ENCODE measurements around the gene SEMA6D. TPM values are rescaled to one million over a fixed set of nuclear protein-coding genes. Genes with fewer than 3 reads are reported as not detected.

The SEMA6D gene, protein sequence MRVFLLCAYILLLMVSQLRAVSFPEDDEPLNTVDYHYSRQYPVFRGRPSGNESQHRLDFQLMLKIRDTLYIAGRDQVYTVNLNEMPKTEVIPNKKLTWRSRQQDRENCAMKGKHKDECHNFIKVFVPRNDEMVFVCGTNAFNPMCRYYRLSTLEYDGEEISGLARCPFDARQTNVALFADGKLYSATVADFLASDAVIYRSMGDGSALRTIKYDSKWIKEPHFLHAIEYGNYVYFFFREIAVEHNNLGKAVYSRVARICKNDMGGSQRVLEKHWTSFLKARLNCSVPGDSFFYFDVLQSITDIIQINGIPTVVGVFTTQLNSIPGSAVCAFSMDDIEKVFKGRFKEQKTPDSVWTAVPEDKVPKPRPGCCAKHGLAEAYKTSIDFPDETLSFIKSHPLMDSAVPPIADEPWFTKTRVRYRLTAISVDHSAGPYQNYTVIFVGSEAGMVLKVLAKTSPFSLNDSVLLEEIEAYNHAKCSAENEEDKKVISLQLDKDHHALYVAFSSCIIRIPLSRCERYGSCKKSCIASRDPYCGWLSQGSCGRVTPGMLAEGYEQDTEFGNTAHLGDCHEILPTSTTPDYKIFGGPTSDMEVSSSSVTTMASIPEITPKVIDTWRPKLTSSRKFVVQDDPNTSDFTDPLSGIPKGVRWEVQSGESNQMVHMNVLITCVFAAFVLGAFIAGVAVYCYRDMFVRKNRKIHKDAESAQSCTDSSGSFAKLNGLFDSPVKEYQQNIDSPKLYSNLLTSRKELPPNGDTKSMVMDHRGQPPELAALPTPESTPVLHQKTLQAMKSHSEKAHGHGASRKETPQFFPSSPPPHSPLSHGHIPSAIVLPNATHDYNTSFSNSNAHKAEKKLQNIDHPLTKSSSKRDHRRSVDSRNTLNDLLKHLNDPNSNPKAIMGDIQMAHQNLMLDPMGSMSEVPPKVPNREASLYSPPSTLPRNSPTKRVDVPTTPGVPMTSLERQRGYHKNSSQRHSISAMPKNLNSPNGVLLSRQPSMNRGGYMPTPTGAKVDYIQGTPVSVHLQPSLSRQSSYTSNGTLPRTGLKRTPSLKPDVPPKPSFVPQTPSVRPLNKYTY
- 35.6 TPM for total RNA-seq
- 2.5 TPM for polyA plus RNA-seq

DNA sequence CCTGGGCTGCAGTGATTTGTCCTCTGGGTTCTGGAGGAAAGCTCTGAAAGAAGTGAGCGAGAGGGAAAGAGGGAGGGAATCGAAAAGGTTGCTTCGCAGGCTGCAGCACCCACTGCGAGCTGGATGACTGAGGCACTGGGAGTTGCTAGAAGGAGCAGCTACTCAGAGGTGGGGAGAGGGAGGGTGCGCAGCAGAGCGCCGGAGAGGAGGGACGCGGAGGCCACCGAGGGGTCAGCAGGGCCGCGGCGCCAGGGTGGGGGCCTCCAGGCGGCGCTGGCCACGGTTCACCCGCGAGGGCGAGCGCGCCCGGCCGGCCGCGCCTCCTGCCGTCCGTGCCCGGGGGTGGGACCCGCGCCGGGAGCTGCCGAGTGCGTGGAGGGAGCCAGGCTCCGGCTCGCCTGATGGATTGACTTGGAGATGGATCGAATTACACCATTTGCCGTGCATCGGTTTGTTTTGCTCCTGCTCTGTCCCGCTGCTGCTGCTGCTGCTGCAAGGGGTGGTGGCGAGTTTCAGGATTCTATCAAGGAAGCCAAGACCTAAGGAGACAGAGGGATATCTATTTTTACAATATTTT lies at the start of gene SEMA6D:
Gene SEMA6D, plus strand, starts transcription at position 470 of the 577 bp plus-strand sequence. CDS start 42,294 bp downstream, outside the sequence.
- H3K36me3 ChIP-seq (ENCODE audit: insufficient read depth), result no peaks in the 10 kb centered on the region
- under 1% methylated on average over 40 of the region's 40 CpGs for WGBS
- H3K4me1 ChIP-seq (ENCODE audit: insufficient read depth), result no peaks in the 10 kb centered on the region

DNA sequence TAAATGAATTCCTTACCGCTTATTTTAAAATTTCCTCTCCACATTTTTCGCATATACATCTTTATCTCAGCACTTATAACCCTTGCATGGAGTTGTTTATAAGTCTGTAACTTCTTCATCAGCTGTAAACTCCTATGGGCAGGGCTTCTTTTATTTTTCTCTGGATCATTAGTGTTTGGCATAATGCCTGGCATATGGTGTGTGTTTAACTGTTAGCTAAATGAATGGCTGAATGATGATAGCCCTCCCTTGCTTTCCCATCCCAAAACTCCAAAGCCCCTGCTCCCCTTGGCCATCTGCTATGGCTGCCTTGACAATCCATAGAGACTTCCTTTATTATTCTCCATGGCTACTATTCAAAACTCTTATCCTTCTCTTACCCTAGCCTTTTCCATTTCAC lies 48.1 kb upstream of the SEMA6D start:
- WGBS, result 78% methylated on average over 2 of the region's 2 CpGs
- no peak for DNase-seq (ENCODE audit: extremely low spot score)
- H3K27ac ChIP-seq (ENCODE audit: low read depth), result no peak overlapping the region
- H3K36me3 ChIP-seq (ENCODE audit: insufficient read depth), result no peaks in the 10 kb centered on the region
- H3K4me3 ChIP-seq (ENCODE audit: low read depth, low read length), result no peak overlapping the region
- no peaks in the 10 kb centered on the region for H3K4me1 ChIP-seq (ENCODE audit: insufficient read depth)

More for the DNA sequence above, at the start of gene SEMA6D:
- no peak within 1 kb of the TSS for H3K27ac ChIP-seq (ENCODE audit: low read depth)
- DNase-seq (ENCODE audit: extremely low spot score), result peak; percentile 67
- H3K4me3 ChIP-seq (ENCODE audit: low read depth, low read length), result peak within 1 kb of the TSS; percentile 79

- H3K27ac ChIP-seq (ENCODE audit: low read depth), result no peak overlapping the region
- H3K4me3 ChIP-seq (ENCODE audit: low read depth, low read length), result no peak overlapping the region
- DNase-seq (ENCODE audit: extremely low spot score), result no peak
- no peaks in the 10 kb centered on the region for H3K36me3 ChIP-seq (ENCODE audit: insufficient read depth)
- WGBS, result 98% methylated on average over 1 of the region's 1 CpG
- H3K4me1 ChIP-seq (ENCODE audit: insufficient read depth), result no peaks in the 10 kb centered on the region
Measured at GRCh38 chr15:47670365-47670764, 46.9 kb upstream of the SEMA6D start.

DNA sequence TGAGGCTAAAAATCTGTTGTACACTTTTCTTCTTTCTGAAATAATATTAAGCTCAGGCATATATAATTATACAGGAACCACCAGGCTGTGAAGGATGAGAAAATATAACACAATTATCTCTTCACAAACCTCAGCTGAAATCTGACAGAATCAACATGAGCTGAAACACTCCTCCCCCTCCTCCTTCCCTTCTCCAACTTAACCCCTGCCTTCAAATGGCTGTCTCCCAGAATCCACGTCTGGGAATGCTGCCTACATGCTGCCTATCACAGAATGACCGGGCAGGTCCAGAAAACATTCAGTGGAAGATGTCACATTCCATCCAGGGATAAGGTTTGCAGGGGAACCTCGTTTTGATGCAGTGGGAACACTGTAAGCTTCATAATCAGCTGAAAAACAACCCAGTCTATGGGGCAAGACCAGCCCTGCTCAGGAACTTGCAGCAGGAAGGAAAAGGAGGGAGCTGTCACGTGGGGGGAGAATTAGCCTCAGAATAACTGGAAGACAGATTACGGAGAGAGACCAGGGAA lies 44.0 kb upstream of the SEMA6D start:
- no peaks in the 10 kb centered on the region for H3K4me1 ChIP-seq (ENCODE audit: insufficient read depth)
- H3K4me3 ChIP-seq (ENCODE audit: low read depth, low read length), result no peak overlapping the region
- 17% methylated on average over 5 of the region's 5 CpGs for WGBS
- H3K36me3 ChIP-seq (ENCODE audit: insufficient read depth), result no peaks in the 10 kb centered on the region
- DNase-seq (ENCODE audit: extremely low spot score), result no peak
- no peak overlapping the region for H3K27ac ChIP-seq (ENCODE audit: low read depth)

GRCh38 chr15:47674586-47675232 lies 42.6 kb upstream of the SEMA6D start:
- no peak for DNase-seq (ENCODE audit: extremely low spot score)
- H3K27ac ChIP-seq (ENCODE audit: low read depth), result no peak overlapping the region
- WGBS, result 94% methylated on average over 8 of the region's 8 CpGs
- H3K36me3 ChIP-seq (ENCODE audit: insufficient read depth), result no peaks in the 10 kb centered on the region
- H3K4me1 ChIP-seq (ENCODE audit: insufficient read depth), result no peaks in the 10 kb centered on the region
- H3K4me3 ChIP-seq (ENCODE audit: low read depth, low read length), result no peak overlapping the region

DNA sequence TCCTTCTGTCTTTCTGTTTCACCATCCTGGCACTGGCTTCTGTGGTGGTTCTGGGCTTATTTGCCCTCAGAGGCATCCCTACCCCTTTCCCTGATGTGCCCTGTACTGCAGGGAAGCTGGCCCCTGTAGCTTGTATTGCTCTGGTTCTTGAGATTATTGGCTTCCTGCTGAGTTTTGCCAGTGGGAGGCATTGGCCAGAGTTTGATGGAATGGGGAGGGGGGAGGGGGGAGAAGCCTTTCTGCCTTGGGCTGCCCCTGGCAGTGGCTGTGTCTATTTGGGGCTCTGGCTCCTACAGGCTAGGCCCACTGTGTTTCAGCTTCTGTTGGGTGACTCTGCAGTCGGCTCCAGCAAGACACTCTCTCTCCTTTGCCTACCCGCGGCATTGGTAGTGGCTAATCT lies 41.6 kb upstream of the SEMA6D start:
- Histone ChIP-seq H3K27ac (ENCODE audit: low read depth) (no peak overlapping the region), H3K4me3 (ENCODE audit: low read depth, low read length) (no peak overlapping the region), H3K4me1 (ENCODE audit: insufficient read depth) (no peaks in the 10 kb centered on the region), H3K36me3 (ENCODE audit: insufficient read depth) (no peaks in the 10 kb centered on the region)
- 86% methylated on average over 3 of the region's 3 CpGs for WGBS
- DNase-seq (ENCODE audit: extremely low spot score), result no peak

- DNase-seq (ENCODE audit: extremely low spot score), result no peak
- 73% methylated on average over 1 of the region's 1 CpG for WGBS
- Histone ChIP-seq H3K4me3 (ENCODE audit: low read depth, low read length) (no peak overlapping the region), H3K27ac (ENCODE audit: low read depth) (no peak overlapping the region), H3K36me3 (ENCODE audit: insufficient read depth) (no peaks in the 10 kb centered on the region), H3K4me1 (ENCODE audit: insufficient read depth) (no peaks in the 10 kb centered on the region)
Measured at GRCh38 chr15:47678040-47678439, 39.3 kb upstream of the SEMA6D start.

DNA sequence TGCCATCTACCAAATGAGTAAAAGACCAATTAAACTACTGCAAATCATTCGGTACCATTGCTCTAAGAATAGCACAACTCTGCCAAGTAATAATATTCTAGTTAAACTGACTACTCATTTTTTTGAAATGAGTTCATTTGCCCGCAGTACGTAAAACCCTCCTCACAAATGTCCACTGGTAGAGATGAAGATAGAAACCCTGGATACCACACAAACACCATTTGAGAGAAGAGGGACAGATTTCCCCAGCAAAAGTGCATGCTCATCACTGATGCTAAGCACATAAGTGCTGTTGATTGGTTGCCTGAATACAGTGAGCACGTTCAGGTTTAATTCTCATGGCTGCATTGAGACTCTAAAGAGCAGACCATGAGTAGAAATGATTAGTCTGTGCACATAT lies 34.6 kb upstream of the SEMA6D start:
- no peak overlapping the region for H3K27ac ChIP-seq (ENCODE audit: low read depth)
- no peaks in the 10 kb centered on the region for H3K4me1 ChIP-seq (ENCODE audit: insufficient read depth)
- DNase-seq (ENCODE audit: extremely low spot score), result no peak
- H3K36me3 ChIP-seq (ENCODE audit: insufficient read depth), result no peaks in the 10 kb centered on the region
- WGBS, result 88% methylated on average over 4 of the region's 4 CpGs
- no peak overlapping the region for H3K4me3 ChIP-seq (ENCODE audit: low read depth, low read length)

DNA sequence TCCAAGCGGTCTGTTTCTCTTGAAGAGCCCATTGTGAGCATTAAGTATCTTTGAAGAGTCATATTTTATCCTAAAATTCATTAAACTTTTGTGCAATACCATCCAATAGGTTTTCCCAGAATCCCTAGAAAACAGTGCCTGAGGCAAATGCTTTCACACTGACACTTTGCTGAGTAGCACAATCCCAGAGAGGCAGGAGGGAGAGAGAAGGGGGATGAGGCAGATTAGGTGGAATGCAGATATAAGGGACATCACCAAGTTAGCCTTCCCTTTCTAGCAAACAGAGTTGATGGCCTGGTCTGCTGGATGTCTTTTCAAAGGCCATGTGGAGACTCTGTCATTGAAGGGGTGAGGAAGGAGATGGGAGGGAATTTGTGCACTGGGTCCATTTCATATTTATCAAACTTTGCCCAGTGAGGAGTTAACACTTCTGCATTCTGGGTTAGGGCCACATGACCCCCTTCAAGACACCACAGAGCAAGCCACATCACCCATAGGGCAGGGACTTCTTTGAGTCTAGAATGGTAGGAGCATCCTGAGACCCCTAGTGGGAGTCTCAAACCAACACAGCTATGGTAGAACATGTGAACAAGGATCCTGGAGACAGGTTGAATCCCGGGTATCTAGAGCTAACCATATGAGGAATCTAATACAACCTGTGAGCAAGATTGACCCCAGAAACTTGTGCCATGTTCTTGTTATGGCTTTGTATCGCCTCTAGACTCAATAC lies 32.0 kb upstream of the SEMA6D start:
- WGBS, result 92% methylated on average over 3 of the region's 3 CpGs
- DNase-seq (ENCODE audit: extremely low spot score), result no peak
- Histone ChIP-seq H3K27ac (ENCODE audit: low read depth) (no peak overlapping the region), H3K36me3 (ENCODE audit: insufficient read depth) (no peaks in the 10 kb centered on the region), H3K4me3 (ENCODE audit: low read depth, low read length) (no peak overlapping the region), H3K4me1 (ENCODE audit: insufficient read depth) (no peaks in the 10 kb centered on the region)

GRCh38 chr15:47688573-47689086 lies 28.7 kb upstream of the SEMA6D start:
- H3K4me3 ChIP-seq (ENCODE audit: low read depth, low read length), result no peak overlapping the region
- H3K4me1 ChIP-seq (ENCODE audit: insufficient read depth), result no peaks in the 10 kb centered on the region
- DNase-seq (ENCODE audit: extremely low spot score), result no peak
- 58% methylated on average over 4 of the region's 4 CpGs for WGBS
- no peaks in the 10 kb centered on the region for H3K36me3 ChIP-seq (ENCODE audit: insufficient read depth)
- no peak overlapping the region for H3K27ac ChIP-seq (ENCODE audit: low read depth)

DNA sequence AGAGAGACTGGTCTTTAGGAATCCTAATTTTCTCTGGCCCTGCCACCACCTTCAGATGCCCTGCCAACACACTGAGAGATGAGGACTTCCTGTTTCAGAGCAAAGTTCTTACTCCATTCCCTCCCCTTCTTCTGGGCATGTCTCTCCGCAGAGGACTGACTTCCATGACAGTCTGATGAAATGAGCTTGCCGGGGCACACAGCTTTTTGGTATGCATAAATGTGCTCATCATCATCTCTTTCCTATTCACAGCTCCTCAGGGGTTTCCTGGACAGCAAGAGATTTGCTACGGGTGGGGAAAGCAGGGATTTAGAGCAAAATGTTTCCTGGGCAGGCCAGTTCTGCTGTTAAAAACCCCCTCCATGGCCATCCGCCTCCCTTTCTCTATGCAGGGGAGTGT lies 27.6 kb upstream of the SEMA6D start:
- H3K36me3 ChIP-seq (ENCODE audit: insufficient read depth), result no peaks in the 10 kb centered on the region
- 89% methylated on average over 4 of the region's 4 CpGs for WGBS
- no peak overlapping the region for H3K27ac ChIP-seq (ENCODE audit: low read depth)
- H3K4me3 ChIP-seq (ENCODE audit: low read depth, low read length), result no peak overlapping the region
- no peak for DNase-seq (ENCODE audit: extremely low spot score)
- H3K4me1 ChIP-seq (ENCODE audit: insufficient read depth), result no peaks in the 10 kb centered on the region

- no peaks in the 10 kb centered on the region for H3K36me3 ChIP-seq (ENCODE audit: insufficient read depth)
- H3K4me1 ChIP-seq (ENCODE audit: insufficient read depth), result no peaks in the 10 kb centered on the region
- no peak for DNase-seq (ENCODE audit: extremely low spot score)
- H3K4me3 ChIP-seq (ENCODE audit: low read depth, low read length), result no peak overlapping the region
- 83% methylated on average over 2 of the region's 2 CpGs for WGBS
- H3K27ac ChIP-seq (ENCODE audit: low read depth), result no peak overlapping the region
Measured at GRCh38 chr15:47691882-47692281, 25.4 kb upstream of the SEMA6D start.

All from urinary bladder (tissue), 4 donors.